Aorta (tissue), 5 donors: Measurements from ENCODE around the gene PPP2R1A. TPM values are rescaled to one million over a fixed set of nuclear protein-coding genes. Genes with fewer than 3 reads are reported as not detected.
"Not testable (repeated sequence)": the region's sequence is repeated elsewhere in the genome, so short reads cannot be mapped to it uniquely, and the experiment has no call there.

Experiments
- ATAC-seq: fragments of 200-7000 bp; cut with Tn5 transposase; one replicate; pipeline ENCODE4 v1.9.1; 2022; ENCODE audit warnings: moderate library complexity; ENCODE audit not compliant: low FRiP score
- DNase-seq, 2 donors: peaks; one replicate each; pipeline ENCODE4 v3.0.0-alpha.2; 2020
- H3K27ac ChIP-seq, 2 donors: one replicate each; pipeline ENCODE4 v1.5.1; 2013; ENCODE audit warnings: low read length in 2 of 2, mild to moderate bottlenecking in 2 of 2, moderate library complexity in 2 of 2, control low read depth in 1 of 2, inconsistent platforms in 1 of 2, low read depth in 1 of 2
- H3K27me3 ChIP-seq, 2 donors: one replicate each; pipeline ENCODE4 v1.6.1; 2013; ENCODE audit warnings: control low read depth in 1 of 2, low read length in 1 of 2, mild to moderate bottlenecking in 1 of 2, moderate library complexity in 1 of 2; ENCODE audit not compliant: insufficient read depth in 2 of 2, control insufficient read depth in 1 of 2
- H3K36me3 ChIP-seq, 2 donors: one replicate each; pipeline ENCODE4 v1.6.1; 2013; ENCODE audit warnings: control low read depth in 1 of 2, low read length in 1 of 2, mild to moderate bottlenecking in 1 of 2; ENCODE audit not compliant: insufficient read depth in 2 of 2, control insufficient read depth in 1 of 2
- H3K4me1 ChIP-seq, 2 donors: one replicate each; pipeline ENCODE4 v1.6.1; 2013; ENCODE audit warnings: low read length in 2 of 2, control low read depth in 1 of 2, mild to moderate bottlenecking in 1 of 2, moderate library complexity in 1 of 2; ENCODE audit not compliant: insufficient read depth in 2 of 2, control insufficient read depth in 1 of 2
- H3K4me3 ChIP-seq, 2 donors: one replicate each; pipeline ENCODE4 v1.5.1; 2013; ENCODE audit warnings: low read length in 2 of 2, control low read depth in 1 of 2, mild to moderate bottlenecking in 1 of 2
- H3K9me3 ChIP-seq: one replicate; pipeline ENCODE4 v1.6.1; 2013; ENCODE audit warnings: mild to moderate bottlenecking, low read length; ENCODE audit not compliant: control insufficient read depth
- WGBS, 2 donors: extraction: QIAGEN DNeasy Blood & Tissue Kit; methylation state at CpG; one replicate each; pipeline ENCODE4 v1.1.7; 2013; 5-methylcytosine and 5-hydroxymethylcytosine counted together
- intact Hi-C, 2 donors: fragments of 100-400 bp; cut with DNase I; formaldehyde crosslinking; loops; one replicate each; pipeline versions ENCODE4 v1.14.2 to v1.15.0; 2022
- polyA plus RNA-seq, 2 donors: library from polyadenylated mRNA; stranded (reverse); fragments of 200-250 nt; gene quantifications; one replicate each; pipeline ENCODE4 v1.2.3, GENCODE V29; 2013
- total RNA-seq, 2 donors: library from RNA; stranded (reverse); fragmentation: NEBNext Ultra II Directional; extraction: Animal tissue kit (Norgen Biotek cat#: 25700); gene quantifications; one replicate each; pipeline ENCODE4 v1.2.1, GENCODE V29; 2021
- donor health status: healthy with polysubstance abuse.
- donor health status: Bipolar disorder and iron deficiency.
- donor health status: DM: no; HTN: no; CAD: no.
- donor health status: DM: no; HTN: no; CAD: no.
- donor health status: DM: yes; HTN: yes; CAD: no.

Gene PPP2R1A
- total and polyA plus RNA-seq, 4 donors: 50.2 to 178 (median 133) TPM

DNA sequence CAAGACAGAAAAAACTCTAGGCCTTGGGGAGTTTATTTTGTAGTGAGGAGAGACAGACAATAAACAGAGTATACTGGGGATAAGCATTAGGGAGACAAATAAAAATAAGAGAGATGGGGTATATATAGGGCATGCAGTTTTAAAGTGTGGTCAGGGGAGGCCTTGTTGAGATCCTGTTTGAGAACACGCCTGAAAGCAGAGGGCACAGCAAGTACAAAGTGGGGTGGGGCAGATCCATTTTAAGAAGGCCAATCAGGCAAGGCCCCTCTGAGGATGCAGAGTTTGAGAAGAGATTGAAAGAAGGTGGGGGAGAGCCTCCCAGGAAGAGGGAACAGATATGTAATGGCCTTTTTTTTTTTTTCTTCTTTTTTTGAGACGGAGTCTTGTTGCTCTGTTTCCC is 2.1 kb downstream of the PPP2R1A start:
- ATAC-seq (no peak), DNase-seq (no peak)
- no peaks in the 10 kb centered on the region for H3K9me3 ChIP-seq
- H3K27me3 ChIP-seq: no peaks in the 10 kb centered on the region
- H3K4me3 ChIP-seq: peak overlapping the region in 1 of 2 donors; percentile 70
- 17 to 24% methylated on average over 2 of the region's 2 CpGs for WGBS, 2 donors
- intact Hi-C loops: no loop called here
- H3K36me3 ChIP-seq: peaks cover 0 to 5% of the 10 kb centered on the region in 2 donors
- H3K4me1 ChIP-seq: peaks cover 2 to 12% of the 10 kb centered on the region in 2 donors
- H3K27ac ChIP-seq: no peak overlapping the region

- 76 to 78% methylated on average over 5 of the region's 5 CpGs for WGBS, 2 donors
- DNase-seq (no peak), ATAC-seq (no peak)
- H3K9me3 ChIP-seq: no peaks in the 10 kb centered on the region
- H3K4me3 ChIP-seq: no peak overlapping the region
- no peak overlapping the region for H3K27ac ChIP-seq
- peaks cover 0 to 5% of the 10 kb centered on the region in 2 donors for H3K36me3 ChIP-seq
- peaks cover 4 to 5% of the 10 kb centered on the region in 2 donors for H3K4me1 ChIP-seq
- no peaks in the 10 kb centered on the region for H3K27me3 ChIP-seq
- intact Hi-C loops: no loop called here
Observed at GRCh38 chr19:52196256-52196967, 6.6 kb downstream of the PPP2R1A start.

DNA sequence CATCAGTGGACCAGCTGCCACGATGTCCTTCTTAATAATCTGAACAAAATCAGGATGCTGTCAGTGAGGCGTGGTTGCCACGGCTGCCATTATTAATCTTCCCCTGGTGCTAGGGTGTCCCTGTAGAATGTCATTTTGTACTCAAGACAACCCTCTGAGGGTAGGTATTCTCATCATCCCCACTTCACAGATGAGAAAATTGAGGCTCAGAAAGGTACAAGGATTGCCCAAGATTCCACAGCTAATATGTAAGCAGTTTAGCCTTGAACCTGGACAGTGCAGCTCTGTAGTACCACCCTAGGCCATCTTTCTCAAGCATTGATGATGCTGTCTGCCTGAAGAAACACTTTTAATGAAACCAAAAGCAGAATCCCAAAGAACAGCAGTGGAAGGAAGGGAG is 8.1 kb downstream of the PPP2R1A start:
- no peak for DNase-seq
- no peaks in the 10 kb centered on the region for H3K9me3 ChIP-seq
- H3K27me3 ChIP-seq: no peaks in the 10 kb centered on the region
- peaks cover under 1 to 5% of the 10 kb centered on the region in 2 donors for H3K36me3 ChIP-seq
- 73 to 82% methylated on average over 3 of the region's 3 CpGs for WGBS, 2 donors
- ATAC-seq: no peak
- intact Hi-C loops: no loop called here
- peaks cover 0 to 5% of the 10 kb centered on the region in 2 donors for H3K4me1 ChIP-seq
- H3K4me3 ChIP-seq: no peak overlapping the region
- no peak overlapping the region for H3K27ac ChIP-seq

DNA sequence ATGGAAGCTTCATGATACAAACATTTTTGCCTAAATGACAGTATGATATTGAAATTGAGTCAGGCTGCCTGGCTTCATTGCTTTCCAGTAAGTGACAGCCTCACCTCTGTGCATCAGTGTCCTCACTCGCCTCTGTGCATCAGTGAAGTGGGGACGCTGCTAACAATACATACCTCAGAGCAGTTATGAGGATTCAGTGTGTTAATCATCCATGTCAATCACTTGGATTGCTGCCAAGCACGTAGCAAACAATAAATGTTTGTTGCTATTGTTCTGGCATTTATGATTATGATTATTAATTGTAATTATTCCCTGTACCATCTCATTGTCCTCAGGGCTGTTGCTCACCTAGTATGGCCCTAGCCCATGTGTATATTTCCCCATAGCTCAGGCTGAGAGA is 8.8 kb downstream of the PPP2R1A start:
- H3K4me1 ChIP-seq: peaks cover 0 to 5% of the 10 kb centered on the region in 2 donors
- ATAC-seq (no peak), DNase-seq (no peak)
- H3K9me3 ChIP-seq: no peaks in the 10 kb centered on the region
- WGBS, 2 donors: 55% methylated on average over 3 of the region's 3 CpGs
- peaks cover 4 to 5% of the 10 kb centered on the region in 2 donors for H3K36me3 ChIP-seq
- H3K4me3 ChIP-seq: no peak overlapping the region
- no peaks in the 10 kb centered on the region for H3K27me3 ChIP-seq
- H3K27ac ChIP-seq: peak overlapping the region in 1 of 2 donors; percentile 32
- intact Hi-C loops: no loop called here

DNA sequence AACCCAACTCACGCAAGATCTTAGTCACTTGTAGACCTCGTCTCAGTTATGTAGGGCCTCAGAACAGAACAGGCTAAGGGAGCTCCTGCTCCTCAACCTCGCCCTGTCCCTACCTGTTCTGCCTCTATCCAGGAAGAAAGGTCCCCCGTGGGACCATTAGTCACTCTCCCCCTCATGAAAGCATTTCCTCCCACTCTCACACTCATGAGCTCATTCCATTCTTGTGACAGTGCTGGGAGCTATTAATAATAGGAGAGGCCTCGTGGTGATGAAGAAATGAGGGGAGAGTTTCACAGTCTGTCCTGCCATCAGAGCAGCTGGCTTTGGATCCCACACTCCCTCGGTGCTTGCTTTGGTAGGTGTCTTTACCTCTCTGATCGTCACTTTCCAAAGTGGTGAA is 10.2 kb downstream of the PPP2R1A start:
- Histone ChIP-seq H3K4me1 (peaks cover 0 to 5% of the 10 kb centered on the region in 2 donors), H3K9me3 (no peaks in the 10 kb centered on the region), H3K4me3 (no peak overlapping the region), H3K36me3 (peaks cover 4 to 5% of the 10 kb centered on the region in 2 donors), H3K27ac (peak overlapping the region; percentile 44 to 92), H3K27me3 (no peaks in the 10 kb centered on the region)
- intact Hi-C loops: loop anchor here in 1 of 2 donors (2.0 kb wide), 1 partner anchor 29 kb away; the partner anchor contains the start of gene ZNF836
- ATAC-seq (peak; percentile 86), DNase-seq (peak; percentile 55 to 76)
- 15 to 17% methylated on average over 7 of the region's 7 CpGs for WGBS, 2 donors

- H3K27ac ChIP-seq: peak overlapping the region; percentile 3 to 92
- H3K9me3 ChIP-seq, H3K4me3 ChIP-seq, ATAC-seq, H3K27me3 ChIP-seq, H3K36me3 ChIP-seq, H3K4me1 ChIP-seq: not testable (repeated sequence)
- whole genome bisulfite sequencing, 2 donors: 67 to 68% methylated on average over 17 of the region's 17 CpGs
- DNase-seq: peak in 1 of 2 donors; percentile 5
- intact Hi-C loops: loop anchor here in 1 of 2 donors (2.0 kb wide), 1 partner anchor 30 kb away; the partner anchor contains the start of gene ZNF836
Observed at GRCh38 chr19:52200755-52201391, 11.0 kb downstream of the PPP2R1A start.

- DNase-seq (peak in 1 of 2 donors; percentile 39), ATAC-seq (no peak)
Observed at GRCh38 chr19:52206481-52206880, 16.6 kb downstream of the PPP2R1A start.

GRCh38 chr19:52211203-52211602 is 21.4 kb downstream of the PPP2R1A start:
- Histone ChIP-seq H3K4me3 (no peak overlapping the region), H3K36me3 (peaks cover 12 to 17% of the 10 kb centered on the region in 2 donors)

More at GRCh38 chr19:52206481-52206880, 16.6 kb downstream of the PPP2R1A start:
- Histone ChIP-seq H3K9me3 (no peaks in the 10 kb centered on the region), H3K27me3 (no peaks in the 10 kb centered on the region), H3K4me3 (no peak overlapping the region), H3K4me1 (no peaks in the 10 kb centered on the region), H3K36me3 (peaks cover 3 to 11% of the 10 kb centered on the region in 2 donors), H3K27ac (no peak overlapping the region)
- intact Hi-C loops: no loop called here
- 80% methylated on average over 5 of the region's 5 CpGs for WGBS, 2 donors

More at GRCh38 chr19:52211203-52211602, 21.4 kb downstream of the PPP2R1A start:
- ATAC-seq: no peak
- intact Hi-C loops: no loop called here
- Histone ChIP-seq H3K27me3 (no peaks in the 10 kb centered on the region), H3K9me3 (no peaks in the 10 kb centered on the region), H3K27ac (no peak overlapping the region), H3K4me1 (no peaks in the 10 kb centered on the region)
- WGBS, 2 donors: 93 to 94% methylated on average over 20 of the region's 20 CpGs
- peak in 1 of 2 donors; percentile 38 for DNase-seq
